Measurements from ENCODE around the gene GEMIN7.
"Not testable (repeated sequence)": the region's sequence is repeated elsewhere in the genome, so short reads cannot be mapped to it uniquely, and the experiment has no call there.

Gene GEMIN7

GRCh38 chr19:45117167-45117594, 38.1 kb downstream of the GEMIN7 start:
- H2AFZ ChIP-seq (ENCODE audit: low read depth, low read length): no peak overlapping the region
- no peaks in the 10 kb centered on the region for H3K9me3 ChIP-seq (ENCODE audit: insufficient read depth, low read length)
- peaks cover 76% of the 10 kb centered on the region for H4K20me1 ChIP-seq (ENCODE audit: insufficient read depth, low read length)
- no peak overlapping the region for H3K9ac ChIP-seq (ENCODE audit: low read length)
- no peak for TF ChIP-seq EZH2phosphoT487 (IDR thresholded peaks at IDR 0.05; ENCODE audit: low read depth)
- H3K79me2 ChIP-seq (ENCODE audit: low read length): peaks cover 81% of the 10 kb centered on the region
- H3K27ac ChIP-seq (ENCODE audit: low read length): no peak overlapping the region
- H3K4me1 ChIP-seq (ENCODE audit: low read length): peaks cover 37% of the 10 kb centered on the region
- no peaks in the 10 kb centered on the region for H3K36me3 ChIP-seq (replicated peaks; ENCODE audit: low read depth, low read length)
- H3K27me3 ChIP-seq (ENCODE audit: low read depth, low read length): no peaks in the 10 kb centered on the region
- H3K4me3 ChIP-seq (ENCODE audit: low read length): no peak overlapping the region
- peak overlapping the region; percentile 31; the same call in 1 of the 2 replicates for H3K4me2 ChIP-seq (ENCODE audit: low read length)

- TF ChIP-seq EZH2phosphoT487 (IDR thresholded peaks at IDR 0.05; ENCODE audit: low read depth) (no peak), CTCF (IDR thresholded peaks at IDR 0.05; ENCODE audit: low read depth, low read length) (no peak)
- no peak overlapping the region for H2AFZ ChIP-seq (ENCODE audit: low read depth, low read length)
- H3K79me2 ChIP-seq (ENCODE audit: low read length): peaks cover 80% of the 10 kb centered on the region
- no peak overlapping the region for H3K27ac ChIP-seq (ENCODE audit: low read length)
- peaks cover 37% of the 10 kb centered on the region for H3K4me1 ChIP-seq (ENCODE audit: low read length)
- no peaks in the 10 kb centered on the region for H3K9me3 ChIP-seq (ENCODE audit: insufficient read depth, low read length)
- no peaks in the 10 kb centered on the region for H3K36me3 ChIP-seq (replicated peaks; ENCODE audit: low read depth, low read length)
- no peak overlapping the region for H3K4me2 ChIP-seq (ENCODE audit: low read length)
- no peak overlapping the region for H3K9ac ChIP-seq (ENCODE audit: low read length)
- peaks cover 76% of the 10 kb centered on the region for H4K20me1 ChIP-seq (ENCODE audit: insufficient read depth, low read length)
- H3K4me3 ChIP-seq (ENCODE audit: low read length): no peak overlapping the region
- H3K27me3 ChIP-seq (ENCODE audit: low read depth, low read length): no peaks in the 10 kb centered on the region
Measured at GRCh38 chr19:45117671-45118070, 38.6 kb downstream of the GEMIN7 start.

DNA sequence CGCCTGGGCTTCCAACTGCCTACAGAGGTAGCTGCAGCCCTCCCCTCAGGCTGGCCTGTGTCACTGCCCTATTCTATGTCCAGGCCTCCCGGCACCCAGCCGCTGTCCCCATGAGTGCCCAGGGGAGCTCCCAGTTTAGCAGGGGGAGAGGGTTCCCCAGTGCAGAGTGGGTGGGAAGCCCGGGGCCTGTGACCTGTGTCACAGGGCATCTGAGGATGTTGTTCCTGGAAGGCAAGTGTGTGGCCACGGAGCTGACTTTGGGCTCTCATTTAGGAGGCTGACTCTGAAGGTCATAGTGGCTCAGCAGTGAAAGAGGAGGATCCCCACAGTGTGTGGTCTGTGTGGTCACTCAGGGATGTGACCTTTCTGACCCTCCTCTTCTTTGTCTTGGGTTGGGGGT, 39.0 kb downstream of the GEMIN7 start:
- Histone ChIP-seq H3K36me3 (replicated peaks; ENCODE audit: low read depth, low read length) (no peaks in the 10 kb centered on the region), H2AFZ (ENCODE audit: low read depth, low read length) (no peak overlapping the region), H3K27ac (ENCODE audit: low read length) (no peak overlapping the region), H3K9me3 (ENCODE audit: insufficient read depth, low read length) (no peaks in the 10 kb centered on the region), H3K9ac (ENCODE audit: low read length) (no peak overlapping the region), H3K4me3 (ENCODE audit: low read length) (no peak overlapping the region), H3K4me1 (ENCODE audit: low read length) (peaks cover 37% of the 10 kb centered on the region), H3K79me2 (ENCODE audit: low read length) (peaks cover 75% of the 10 kb centered on the region), H3K27me3 (ENCODE audit: low read depth, low read length) (no peaks in the 10 kb centered on the region), H4K20me1 (ENCODE audit: insufficient read depth, low read length) (peaks cover 73% of the 10 kb centered on the region), H3K4me2 (ENCODE audit: low read length) (peak overlapping the region; percentile 9)
- no peak for TF ChIP-seq CTCF (IDR thresholded peaks at IDR 0.05; ENCODE audit: low read depth, low read length)
- TF ChIP-seq EZH2phosphoT487 (IDR thresholded peaks at IDR 0.05; ENCODE audit: low read depth): no peak

GRCh38 chr19:45118591-45119355, 39.7 kb downstream of the GEMIN7 start:
- Histone ChIP-seq H4K20me1 (ENCODE audit: insufficient read depth, low read length) (peaks cover 69% of the 10 kb centered on the region), H3K4me2 (ENCODE audit: low read length) (peak overlapping the region; percentile 9), H3K79me2 (ENCODE audit: low read length) (peaks cover 69% of the 10 kb centered on the region), H3K4me1 (ENCODE audit: low read length) (peaks cover 34% of the 10 kb centered on the region)
- not testable (repeated sequence) for H3K27me3 ChIP-seq (ENCODE audit: low read depth, low read length); H3K27ac ChIP-seq (ENCODE audit: low read length); H2AFZ ChIP-seq (ENCODE audit: low read depth, low read length); H3K9ac ChIP-seq (ENCODE audit: low read length); H3K4me3 ChIP-seq (ENCODE audit: low read length); H3K9me3 ChIP-seq (ENCODE audit: insufficient read depth, low read length); H3K36me3 ChIP-seq (replicated peaks; ENCODE audit: low read depth, low read length)

DNA sequence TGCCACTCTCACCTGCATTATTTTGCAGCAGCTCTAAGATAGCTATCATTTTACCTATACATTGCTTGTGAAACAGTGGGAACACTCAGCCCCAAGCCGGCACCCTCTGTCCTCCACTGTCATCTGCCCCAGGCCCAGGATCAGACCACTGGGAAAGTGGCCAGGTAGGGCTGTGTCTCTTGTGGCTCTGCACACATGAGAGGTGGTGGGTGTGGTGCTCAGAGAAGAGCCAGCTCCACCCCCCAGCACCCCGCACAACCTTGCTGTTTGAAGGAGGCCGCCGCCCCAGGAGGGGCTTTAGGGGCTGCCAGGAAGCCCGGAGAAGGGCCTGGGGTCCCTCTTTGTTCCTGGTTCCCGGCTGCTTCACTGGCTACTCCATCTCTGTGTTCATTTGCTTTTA, 40.5 kb downstream of the GEMIN7 start:
- Histone ChIP-seq H3K9me3 (ENCODE audit: insufficient read depth, low read length) (no peaks in the 10 kb centered on the region), H4K20me1 (ENCODE audit: insufficient read depth, low read length) (peaks cover 69% of the 10 kb centered on the region), H3K27ac (ENCODE audit: low read length) (no peak overlapping the region), H3K79me2 (ENCODE audit: low read length) (peaks cover 69% of the 10 kb centered on the region), H3K9ac (ENCODE audit: low read length) (no peak overlapping the region), H3K27me3 (ENCODE audit: low read depth, low read length) (no peaks in the 10 kb centered on the region), H3K36me3 (replicated peaks; ENCODE audit: low read depth, low read length) (no peaks in the 10 kb centered on the region), H2AFZ (ENCODE audit: low read depth, low read length) (no peak overlapping the region), H3K4me3 (ENCODE audit: low read length) (no peak overlapping the region), H3K4me2 (ENCODE audit: low read length) (no peak overlapping the region), H3K4me1 (ENCODE audit: low read length) (peaks cover 28% of the 10 kb centered on the region)
- no peak for TF ChIP-seq CTCF (IDR thresholded peaks at IDR 0.05; ENCODE audit: low read depth, low read length)
- no peak for TF ChIP-seq EZH2phosphoT487 (IDR thresholded peaks at IDR 0.05; ENCODE audit: low read depth)
